Body of pancreas (tissue), 4 donors: Measurements from ENCODE around the gene MRPL14.

Experiments used
- CTCF ChIP-seq, 7 experiments: fragments of 450-650 bp in 4 of 7; fragments of 200-600 bp in 3 of 7; sonication (generic) in 3 of 7; IDR thresholded peaks; one replicate each; pipeline ENCODE4 v1.5.1; 2016 to 2019; ENCODE audit warnings: antibody characterized with exemption in 7 of 7
- POLR2A ChIP-seq, 3 donors: fragments of 450-650 bp; IDR thresholded peaks; one replicate each; pipeline ENCODE4 v1.6.1; 2016; ENCODE audit warnings: antibody characterized with exemption in 3 of 3, mild to moderate bottlenecking in 2 of 3

DNA sequence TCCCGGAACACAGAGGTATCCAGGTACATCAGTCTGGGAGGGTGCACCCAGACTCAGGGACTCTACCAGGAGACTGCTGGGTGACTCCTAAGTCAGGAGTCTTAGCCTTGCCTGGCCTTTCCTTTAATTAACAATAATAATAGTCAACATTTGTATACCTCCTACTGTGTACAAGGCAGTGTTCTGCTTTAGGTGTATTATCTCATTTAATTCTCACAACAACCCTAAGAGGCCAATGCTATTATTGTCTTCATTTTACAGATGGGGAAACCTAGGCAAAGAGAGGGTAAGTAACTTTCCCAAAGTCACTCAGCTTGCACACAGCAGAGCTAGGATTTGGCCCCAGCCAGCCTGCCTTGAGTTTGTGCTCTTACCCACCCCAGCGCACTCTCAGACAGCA is 39.6 kb downstream of the MRPL14 start:
- TF ChIP-seq CTCF (IDR thresholded peaks at IDR 0.05) (no peak), POLR2A (IDR thresholded peaks at IDR 0.05) (no peak)
